ACC112 (cell line): ENCODE data around the gene LSM12.

Source experiments
- H2AFZ ChIP-seq: fragments of 200-600 bp; sonication (generic); one replicate; pipeline ENCODE4 v1.6.0; 2017; ENCODE audit warnings: antibody characterized with exemption, low read length; ENCODE audit not compliant: unreplicated experiment
- H3K27ac ChIP-seq: fragments of 200-600 bp; sonication (generic); 2 replicates; pipeline ENCODE4 v1.5.1; 2014; ENCODE audit warnings: low read depth, mild to moderate bottlenecking, antibody characterized with exemption, low read length, moderate library complexity
- H3K27me3 ChIP-seq: fragments of 200-600 bp; sonication (generic); 2 replicates; pipeline ENCODE4 v1.6.1; 2014; ENCODE audit warnings: mild to moderate bottlenecking, antibody characterized with exemption, low read length, moderate library complexity, mixed read lengths; ENCODE audit not compliant: insufficient read depth
- H3K36me3 ChIP-seq: fragments of 200-600 bp; sonication (generic); 2 replicates; pipeline ENCODE4 v1.6.1; 2016; ENCODE audit warnings: mild to moderate bottlenecking, antibody characterized with exemption, low read length, moderate library complexity, mixed read lengths; ENCODE audit not compliant: insufficient read depth
- H3K4me1 ChIP-seq: fragments of 200-600 bp; sonication (generic); one replicate; pipeline ENCODE4 v1.6.1; 2016; ENCODE audit warnings: low read length, mixed read lengths; ENCODE audit not compliant: insufficient read depth, unreplicated experiment, control insufficient read depth
- H3K4me3 ChIP-seq: fragments of 200-600 bp; sonication (generic); 2 replicates; pipeline ENCODE4 v1.5.1; 2014; ENCODE audit warnings: mild to moderate bottlenecking, low read depth, low read length
- H3K79me2 ChIP-seq: fragments of 200-600 bp; sonication (generic); one replicate; pipeline ENCODE4 v1.6.0; 2016; ENCODE audit warnings: low read length; ENCODE audit not compliant: control insufficient read depth, unreplicated experiment, insufficient read depth

Gene LSM12

DNA sequence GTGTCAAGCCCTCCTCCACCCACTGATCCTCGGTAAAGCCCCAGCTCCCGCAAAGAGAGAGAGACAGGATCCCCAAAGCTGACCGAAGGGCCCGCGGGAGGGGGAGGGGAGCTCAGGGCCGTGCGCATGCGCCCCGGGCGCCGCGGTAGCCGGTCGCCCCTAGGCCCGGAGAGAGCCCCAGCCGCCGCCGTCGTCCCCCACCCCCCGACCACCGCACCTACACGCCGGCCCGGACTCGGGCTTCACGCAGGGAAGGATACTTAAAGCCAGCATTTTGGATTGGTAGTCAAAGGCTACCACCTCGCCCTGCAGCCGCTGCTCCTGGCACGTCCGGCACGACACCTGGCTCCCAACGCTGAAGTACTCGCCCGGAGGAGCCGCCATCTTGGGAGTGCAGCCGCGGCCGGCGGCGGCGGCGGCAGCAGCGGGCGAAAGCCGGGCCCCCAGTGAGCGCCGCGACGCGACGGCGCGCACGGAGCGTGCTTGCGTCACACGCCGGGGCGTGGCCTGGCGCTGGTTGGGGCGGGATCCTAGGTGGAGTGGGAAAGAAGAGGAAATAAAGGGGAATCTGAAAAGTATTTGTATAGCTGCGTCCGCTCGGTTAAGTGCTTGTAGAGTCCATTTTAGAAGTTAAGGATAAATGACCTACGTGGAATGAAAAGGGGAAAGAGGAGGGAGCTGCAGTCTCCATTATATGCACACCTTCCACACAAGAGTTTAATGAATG, at the start of gene LSM12:
TSS of gene LSM12 (minus strand) at position 468 of the 727 bp plus-strand sequence. CDS start at position 384, 84 bp downstream.
- peak within 1 kb of the TSS; percentile 85 for H2AFZ ChIP-seq
- H3K79me2 ChIP-seq, result peaks cover 44% of the 10 kb centered on the region
- peak within 1 kb of the TSS; percentile 98 for H3K4me3 ChIP-seq
- H3K4me1 ChIP-seq, result peaks cover 19% of the 10 kb centered on the region
- peaks cover 8% of the 10 kb centered on the region; the same call in 1 of the 2 replicates for H3K36me3 ChIP-seq
- no peaks in the 10 kb centered on the region for H3K27me3 ChIP-seq
- peak within 1 kb of the TSS; percentile 92 for H3K27ac ChIP-seq

DNA sequence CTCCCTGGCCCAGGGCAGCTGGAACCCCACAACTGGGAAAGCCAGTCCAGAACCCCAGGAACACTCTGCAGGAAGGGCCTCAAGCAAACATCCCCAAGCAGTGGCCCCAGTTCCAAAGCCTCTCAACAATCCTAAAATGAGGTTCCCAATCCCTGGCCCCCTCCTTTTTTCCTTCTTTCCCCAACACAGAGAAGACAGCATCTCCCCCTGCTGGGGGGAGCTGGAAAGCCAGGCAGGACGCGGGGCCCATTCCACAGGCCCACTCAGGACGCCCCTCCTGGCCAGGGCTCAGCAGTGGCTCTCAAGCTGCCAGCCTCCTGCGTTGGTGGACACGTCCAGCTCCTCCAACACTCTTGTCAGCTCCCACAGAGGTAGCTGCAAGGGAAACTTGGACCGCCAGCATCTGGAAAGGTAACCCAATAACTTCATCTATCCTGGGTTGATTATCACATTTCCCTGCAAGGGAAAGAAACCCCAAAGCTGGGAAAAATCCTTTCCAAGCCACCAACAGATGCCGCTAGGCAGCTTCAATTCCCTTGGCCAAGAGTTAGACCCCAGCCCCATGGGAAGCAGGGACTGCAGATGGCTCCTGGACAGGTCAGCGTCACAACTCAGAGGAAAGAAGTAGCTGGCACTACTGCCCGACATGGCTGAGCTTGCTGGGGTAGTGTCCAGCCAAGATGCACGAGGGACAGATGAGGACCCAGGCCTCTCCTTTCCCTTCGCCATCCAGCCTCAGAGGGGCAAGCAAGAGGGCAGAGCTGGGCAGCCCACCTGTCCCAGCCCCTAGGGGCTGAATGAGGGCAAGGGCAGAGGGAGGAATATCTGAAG, 49.3 kb upstream of the LSM12 start:
- Histone ChIP-seq H3K36me3 (no peaks in the 10 kb centered on the region), H3K79me2 (no peaks in the 10 kb centered on the region), H3K27me3 (no peaks in the 10 kb centered on the region), H3K4me1 (peaks cover 9% of the 10 kb centered on the region), H2AFZ (no peak overlapping the region), H3K4me3 (no peak overlapping the region), H3K27ac (no peak overlapping the region)

- Histone ChIP-seq H3K4me3 (no peak overlapping the region), H3K27me3 (no peaks in the 10 kb centered on the region), H3K27ac (no peak overlapping the region), H2AFZ (no peak overlapping the region), H3K4me1 (peaks cover 26% of the 10 kb centered on the region), H3K36me3 (no peaks in the 10 kb centered on the region), H3K79me2 (no peaks in the 10 kb centered on the region)
Measured at GRCh38 chr17:44113868-44114840, 47.7 kb upstream of the LSM12 start.

DNA sequence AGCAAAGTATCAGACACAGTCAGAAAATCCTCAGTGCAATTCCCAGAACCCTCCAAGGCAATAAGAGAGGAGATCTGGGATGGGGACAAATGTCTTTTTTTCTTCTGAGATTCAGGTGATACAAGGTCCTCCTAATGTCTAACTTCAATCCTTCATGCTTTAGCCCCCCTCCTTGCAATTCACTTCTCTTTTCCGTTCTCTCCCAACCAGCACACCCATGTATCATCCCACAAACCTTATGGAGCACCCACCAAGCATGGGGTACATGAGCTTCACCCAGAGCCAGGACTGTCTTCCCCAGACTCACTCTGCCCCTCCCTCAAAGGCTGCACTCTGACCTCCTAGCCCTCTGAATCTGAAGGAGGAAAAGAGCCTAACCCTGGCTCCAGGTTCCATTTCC, 46.9 kb upstream of the LSM12 start:
- Histone ChIP-seq H2AFZ (no peak overlapping the region), H3K79me2 (no peaks in the 10 kb centered on the region), H3K4me3 (no peak overlapping the region), H3K4me1 (peaks cover 32% of the 10 kb centered on the region), H3K36me3 (no peaks in the 10 kb centered on the region), H3K27ac (no peak overlapping the region), H3K27me3 (no peaks in the 10 kb centered on the region)

- no peaks in the 10 kb centered on the region for H3K79me2 ChIP-seq
- H3K4me1 ChIP-seq, result peaks cover 40% of the 10 kb centered on the region
- no peak overlapping the region for H2AFZ ChIP-seq
- H3K4me3 ChIP-seq, result no peak overlapping the region
- H3K27me3 ChIP-seq, result no peaks in the 10 kb centered on the region
- H3K27ac ChIP-seq, result no peak overlapping the region
- no peaks in the 10 kb centered on the region for H3K36me3 ChIP-seq
Measured at GRCh38 chr17:44112284-44113280, 46.1 kb upstream of the LSM12 start.

- no peaks in the 10 kb centered on the region for H3K79me2 ChIP-seq
- peaks cover 45% of the 10 kb centered on the region for H3K4me1 ChIP-seq
- H3K4me3 ChIP-seq, result no peak overlapping the region
- H3K36me3 ChIP-seq, result no peaks in the 10 kb centered on the region
- no peaks in the 10 kb centered on the region for H3K27me3 ChIP-seq
- H2AFZ ChIP-seq, result no peak overlapping the region
- no peak overlapping the region for H3K27ac ChIP-seq
Measured at GRCh38 chr17:44111777-44112176, 45.3 kb upstream of the LSM12 start.

DNA sequence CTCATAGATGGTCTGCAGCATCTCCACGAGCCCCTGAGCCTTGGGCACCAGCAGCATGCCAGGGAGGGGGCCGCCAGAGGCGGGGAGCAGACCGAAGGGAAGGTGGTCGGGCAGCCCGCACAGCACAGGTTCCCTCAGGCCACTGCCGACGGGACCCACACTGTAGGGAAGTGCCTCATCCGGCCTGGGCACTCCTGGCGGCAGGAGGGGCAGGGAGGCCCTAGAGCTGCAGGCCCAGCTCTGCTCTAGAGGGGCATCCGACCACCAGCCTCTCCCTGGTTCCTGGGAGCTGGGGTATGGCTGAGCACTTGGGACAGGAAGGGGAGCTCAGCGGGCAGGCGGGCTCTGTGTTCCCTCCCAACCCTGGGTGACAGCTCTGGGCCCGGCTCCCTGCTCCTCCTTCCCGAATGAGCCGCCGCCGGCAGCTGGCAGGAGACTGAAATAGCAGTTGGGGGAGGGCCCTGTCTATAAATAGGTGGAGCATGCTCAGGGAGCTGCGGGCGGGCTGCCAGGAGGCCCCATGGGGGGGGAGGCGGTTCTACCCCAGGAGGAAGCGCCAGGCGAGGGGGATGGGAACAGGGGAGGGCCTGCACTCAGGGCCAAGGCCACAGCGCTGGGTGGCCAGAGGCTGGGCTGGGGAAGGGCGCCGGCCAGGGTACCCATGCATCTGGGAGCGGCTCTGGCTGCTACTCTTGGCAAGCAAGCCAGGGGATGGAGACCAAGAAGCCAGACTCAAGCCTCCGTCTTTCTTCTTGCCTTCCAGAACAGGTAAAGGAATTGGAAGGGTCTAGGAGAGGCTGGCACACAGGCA, 44.6 kb upstream of the LSM12 start:
- Histone ChIP-seq H2AFZ (no peak overlapping the region), H3K27me3 (no peaks in the 10 kb centered on the region), H3K27ac (0 out of 2 replicates have a peak overlapping the region, but pooled peaks have one; percentile 13), H3K36me3 (no peaks in the 10 kb centered on the region), H3K79me2 (no peaks in the 10 kb centered on the region), H3K4me3 (peak overlapping the region; percentile 68), H3K4me1 (peaks cover 45% of the 10 kb centered on the region)

GRCh38 chr17:44110011-44110686, 43.7 kb upstream of the LSM12 start:
- no peaks in the 10 kb centered on the region for H3K36me3 ChIP-seq
- no peak overlapping the region for H3K27ac ChIP-seq
- H3K27me3 ChIP-seq, result no peaks in the 10 kb centered on the region
- H3K4me3 ChIP-seq, result peak overlapping the region; percentile 68
- H3K4me1 ChIP-seq, result peaks cover 45% of the 10 kb centered on the region
- no peaks in the 10 kb centered on the region for H3K79me2 ChIP-seq
- no peak overlapping the region for H2AFZ ChIP-seq

DNA sequence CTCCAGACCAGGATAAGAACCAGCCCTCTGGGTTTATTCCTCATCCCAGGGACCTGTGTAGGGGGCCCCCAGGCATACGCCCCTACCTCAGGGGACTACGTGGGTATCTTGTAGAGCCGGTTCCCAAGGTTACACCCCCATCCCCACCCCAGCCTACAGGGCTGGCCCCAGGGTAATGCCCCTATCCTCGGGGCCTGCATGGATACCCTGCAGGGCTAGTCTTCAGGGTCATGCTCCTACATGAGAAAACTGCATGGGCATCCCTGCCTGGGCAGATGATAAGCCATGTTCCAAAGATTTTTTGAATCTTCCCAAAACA, 42.8 kb upstream of the LSM12 start:
- Histone ChIP-seq H3K79me2 (no peaks in the 10 kb centered on the region), H2AFZ (no peak overlapping the region), H3K27me3 (no peaks in the 10 kb centered on the region), H3K4me1 (peaks cover 45% of the 10 kb centered on the region), H3K27ac (peak overlapping the region; percentile 76), H3K36me3 (no peaks in the 10 kb centered on the region), H3K4me3 (no peak overlapping the region; the same call in 1 of the 2 replicates)
